Gastroesophageal sphincter (tissue), 3 donors: ENCODE data around the gene CCDC3.

Experiments used
- CTCF ChIP-seq, 4 experiments: fragments of 200-600 bp in 2 of 4; fragments of 450-650 bp in 2 of 4; sonication (generic) in 1 of 4; IDR thresholded peaks; one replicate each; pipeline ENCODE4 v1.5.1; 2017 to 2019; ENCODE audit warnings: antibody characterized with exemption in 4 of 4, mild to moderate bottlenecking in 2 of 4, moderate library complexity in 2 of 4
- EP300 ChIP-seq: sonication (generic); formaldehyde crosslinking; IDR thresholded peaks from one replicate; pipeline ENCODE4 v1.6.1; 2017; ENCODE audit warnings: antibody characterized with exemption, mild to moderate bottlenecking
- POLR2A ChIP-seq, 2 donors: fragments of 450-650 bp; IDR thresholded peaks; one replicate each; pipeline ENCODE4 v1.6.1; 2017; ENCODE audit warnings: antibody characterized with exemption in 2 of 2, mild to moderate bottlenecking in 2 of 2, moderate library complexity in 1 of 2
- POLR2AphosphoS5 ChIP-seq: sonication (generic); formaldehyde crosslinking; IDR thresholded peaks from one replicate; pipeline ENCODE4 v1.6.1; 2017; ENCODE audit warnings: antibody characterized with exemption

DNA sequence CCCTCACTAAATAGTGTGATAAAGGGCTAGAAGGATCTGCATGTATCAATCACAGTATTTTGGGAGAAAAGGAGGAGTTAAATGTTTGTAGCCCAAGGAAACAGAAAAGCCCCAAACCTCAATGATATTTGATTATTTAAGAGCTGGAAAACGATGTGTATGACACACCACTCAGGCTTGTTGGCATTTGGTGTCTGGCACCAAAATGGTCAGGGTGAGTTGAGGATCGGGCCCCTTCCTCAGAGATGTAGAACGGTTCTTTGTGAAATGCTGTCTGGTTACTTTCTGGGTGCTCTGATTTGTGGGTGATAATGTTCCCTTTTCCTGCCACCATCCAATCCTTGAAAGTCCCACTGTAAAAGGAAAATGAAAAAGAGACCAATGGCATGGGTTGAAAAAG, 113.7 kb downstream of the CCDC3 start:
- TF ChIP-seq CTCF (IDR thresholded peaks at IDR 0.05): no peak
- TF ChIP-seq POLR2AphosphoS5: no peak
- TF ChIP-seq POLR2A (IDR thresholded peaks at IDR 0.05): no peak
- no peak for TF ChIP-seq EP300
